ENCODE results near the gene PYGB.
A peak's percentile ranks its signal among the peaks of the same experiment; 100 is the strongest.

Gene PYGB

DNA sequence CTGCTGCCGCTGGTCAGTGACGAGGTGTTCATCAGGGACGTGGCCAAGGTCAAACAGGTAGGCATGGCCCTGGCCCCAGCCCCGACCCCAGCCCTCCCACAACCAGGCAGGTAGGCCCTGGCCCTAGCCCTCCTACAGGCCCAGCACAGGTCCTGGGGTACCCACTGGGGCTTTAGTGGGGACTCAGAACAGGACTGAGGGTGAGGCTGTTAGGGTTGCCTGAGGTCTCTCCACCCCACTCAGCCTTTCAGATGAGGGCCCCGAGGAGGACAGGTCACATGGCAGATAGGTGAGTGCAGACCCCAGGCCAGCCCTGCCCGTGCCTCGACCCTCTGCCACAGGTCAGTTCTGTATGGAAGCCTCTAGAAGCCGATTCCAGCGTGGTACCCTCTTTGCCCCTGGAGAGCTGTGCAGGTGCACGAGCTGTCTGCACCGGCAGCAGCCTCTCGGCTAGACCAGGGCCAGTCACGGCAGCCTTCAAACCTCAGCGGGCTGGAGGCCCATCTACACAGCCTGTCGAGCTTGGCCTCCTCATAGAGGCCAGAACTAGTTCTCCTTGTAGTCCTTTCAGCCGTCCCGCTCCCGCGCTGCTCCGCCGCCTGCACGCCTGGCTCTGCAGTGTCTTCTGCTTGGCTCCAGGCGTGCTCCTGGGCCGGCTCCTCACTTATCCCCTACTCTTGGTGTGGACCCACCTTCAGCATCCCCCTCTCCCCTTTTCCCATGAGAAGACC lies 35.5 kb downstream of the PYGB start:
- no peak for DNase-seq

- no peak for DNase-seq
These were observed 36.3 kb downstream of the PYGB start for GRCh38 chr20:25284131-25284601.

GRCh38 chr20:25285091-25285647 lies 37.3 kb downstream of the PYGB start:
- DNase-seq, result no peak

- no peak for DNase-seq
These were observed 38.2 kb downstream of the PYGB start for GRCh38 chr20:25285856-25286798.

GRCh38 chr20:25286917-25287316 lies 39.0 kb downstream of the PYGB start:
- DNase-seq, result no peak

GRCh38 chr20:25287631-25288290 lies 39.9 kb downstream of the PYGB start:
- no peak for DNase-seq

DNA sequence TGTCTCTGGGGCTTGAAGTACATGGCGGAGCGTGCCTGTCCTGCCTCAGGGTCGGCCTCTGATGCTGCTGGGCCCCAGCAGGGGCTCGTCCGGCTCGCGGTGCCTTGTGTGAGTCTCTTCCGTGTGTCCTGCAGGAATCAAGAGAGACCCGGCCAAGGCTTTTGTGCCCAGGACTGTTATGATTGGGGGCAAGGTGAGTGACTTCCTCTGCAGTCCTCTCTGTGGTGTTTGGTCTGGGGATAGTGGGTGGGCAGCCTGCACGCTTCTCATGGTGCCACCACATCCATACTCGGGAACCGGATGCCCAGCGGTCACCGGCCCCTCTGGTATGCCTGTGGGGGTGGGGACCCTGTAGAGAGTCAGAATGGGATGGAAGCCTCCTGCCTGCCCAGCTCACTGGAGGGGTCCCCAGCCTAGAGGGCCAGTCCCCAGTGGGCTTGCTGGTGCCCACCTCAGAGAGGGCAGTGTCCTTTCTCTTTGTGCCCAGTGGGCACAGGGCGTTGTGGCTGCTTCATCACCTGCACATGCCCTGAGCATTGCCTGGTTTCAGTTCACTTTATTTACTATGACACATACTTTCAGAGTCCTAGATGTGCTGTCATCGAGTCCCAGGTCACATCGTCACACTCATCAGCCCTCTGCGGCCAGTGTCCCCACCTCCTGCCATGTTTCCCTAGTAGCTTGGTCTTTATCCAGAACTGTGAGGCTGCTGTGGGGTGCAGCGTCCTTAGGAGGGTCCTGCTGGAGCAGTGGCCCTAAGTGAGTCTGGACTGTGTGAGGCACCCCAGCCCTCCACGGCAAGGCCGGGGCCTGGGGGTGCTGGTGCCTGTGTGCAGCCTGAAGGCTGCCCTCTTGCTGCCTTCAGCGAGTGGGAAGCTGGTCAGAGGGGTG lies 40.7 kb downstream of the PYGB start:
- DNase-seq, result no peak

DNA sequence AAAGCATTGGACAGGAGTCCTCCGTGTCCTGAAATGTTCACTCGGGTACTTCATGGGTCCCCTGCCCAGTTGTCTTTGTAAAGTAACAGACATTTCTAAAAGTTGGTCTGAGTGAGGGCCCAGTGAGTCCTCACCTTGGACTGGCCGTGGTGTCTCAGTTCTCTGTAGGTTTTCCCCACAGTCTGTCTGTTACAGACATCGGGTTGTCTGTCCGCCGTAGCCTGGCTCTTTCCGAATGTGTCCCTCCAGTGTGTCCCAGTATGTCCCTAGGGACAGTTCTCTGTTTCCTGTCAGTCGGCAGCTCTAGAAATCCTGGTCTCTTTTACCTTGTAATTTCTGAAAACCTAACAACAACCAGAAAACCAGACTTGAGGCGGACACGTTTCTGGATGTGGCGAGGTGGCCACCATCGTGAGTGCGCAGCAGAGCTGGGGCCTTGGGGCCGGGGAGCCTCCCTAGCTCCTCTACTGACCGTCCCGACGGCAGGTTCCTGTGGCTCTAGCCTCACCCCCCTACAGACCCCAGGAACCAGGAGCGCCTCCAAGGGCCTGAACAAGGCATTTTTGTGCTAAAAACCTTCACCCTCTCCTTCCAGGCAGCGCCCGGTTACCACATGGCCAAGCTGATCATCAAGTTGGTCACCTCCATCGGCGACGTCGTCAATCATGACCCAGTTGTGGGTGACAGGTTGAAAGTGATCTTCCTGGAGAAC lies 42.2 kb downstream of the PYGB start:
- no peak for DNase-seq

- no peak for DNase-seq
These were observed 43.0 kb downstream of the PYGB start for GRCh38 chr20:25290646-25291431.

- DNase-seq, result no peak
These were observed 43.7 kb downstream of the PYGB start for GRCh38 chr20:25291432-25292133.

GRCh38 chr20:25292176-25292891 lies 44.4 kb downstream of the PYGB start:
- DNase-seq, result no peak

DNA sequence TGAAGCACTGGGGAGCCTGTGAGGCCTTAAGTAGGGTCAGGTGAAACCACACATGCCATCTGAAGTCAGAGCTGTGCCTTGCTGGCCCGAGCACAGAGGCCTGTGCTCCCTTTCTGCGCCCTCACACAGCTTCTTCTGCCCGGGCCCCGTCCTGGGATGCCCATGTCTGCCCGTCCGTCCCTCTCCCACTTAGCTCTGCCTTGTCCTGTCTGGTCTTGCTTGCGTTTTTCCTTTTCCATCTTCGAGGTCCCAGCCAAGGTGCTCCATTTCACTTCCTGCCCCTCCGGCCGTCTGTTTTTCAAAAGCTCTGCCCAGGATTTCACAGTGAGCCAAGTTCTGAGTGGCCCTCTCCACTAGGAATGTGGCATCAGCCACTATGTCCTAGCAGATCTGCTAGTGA lies 45.6 kb downstream of the PYGB start:
- no peak for DNase-seq

DNA sequence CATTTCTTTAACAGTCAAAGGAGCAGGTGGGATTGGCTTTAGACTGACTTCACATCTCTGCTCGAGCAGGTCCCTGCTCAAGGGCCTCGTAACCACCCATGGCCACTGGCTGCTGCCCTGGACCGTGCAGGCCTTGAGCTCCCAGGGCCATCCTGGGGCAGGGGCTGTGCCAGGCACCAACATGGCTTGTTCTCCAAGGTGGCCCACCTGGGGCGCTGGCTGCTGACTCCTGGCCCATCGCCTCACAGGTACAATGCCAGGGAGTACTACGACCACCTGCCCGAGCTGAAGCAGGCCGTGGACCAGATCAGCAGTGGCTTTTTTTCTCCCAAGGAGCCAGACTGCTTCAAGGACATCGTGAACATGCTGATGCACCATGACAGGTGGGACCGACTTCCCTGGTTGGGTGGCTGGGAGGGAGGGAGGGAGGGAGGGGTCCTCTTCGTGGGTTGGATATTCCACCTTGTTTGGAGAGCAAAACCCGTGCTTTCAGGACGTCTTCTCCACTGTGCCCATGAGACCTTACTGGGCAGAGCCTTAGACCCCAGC lies 46.1 kb downstream of the PYGB start:
- DNase-seq, result no peak

- peak; percentile 76 for DNase-seq
These were observed 46.8 kb downstream of the PYGB start for GRCh38 chr20:25294459-25295385.

DNA sequence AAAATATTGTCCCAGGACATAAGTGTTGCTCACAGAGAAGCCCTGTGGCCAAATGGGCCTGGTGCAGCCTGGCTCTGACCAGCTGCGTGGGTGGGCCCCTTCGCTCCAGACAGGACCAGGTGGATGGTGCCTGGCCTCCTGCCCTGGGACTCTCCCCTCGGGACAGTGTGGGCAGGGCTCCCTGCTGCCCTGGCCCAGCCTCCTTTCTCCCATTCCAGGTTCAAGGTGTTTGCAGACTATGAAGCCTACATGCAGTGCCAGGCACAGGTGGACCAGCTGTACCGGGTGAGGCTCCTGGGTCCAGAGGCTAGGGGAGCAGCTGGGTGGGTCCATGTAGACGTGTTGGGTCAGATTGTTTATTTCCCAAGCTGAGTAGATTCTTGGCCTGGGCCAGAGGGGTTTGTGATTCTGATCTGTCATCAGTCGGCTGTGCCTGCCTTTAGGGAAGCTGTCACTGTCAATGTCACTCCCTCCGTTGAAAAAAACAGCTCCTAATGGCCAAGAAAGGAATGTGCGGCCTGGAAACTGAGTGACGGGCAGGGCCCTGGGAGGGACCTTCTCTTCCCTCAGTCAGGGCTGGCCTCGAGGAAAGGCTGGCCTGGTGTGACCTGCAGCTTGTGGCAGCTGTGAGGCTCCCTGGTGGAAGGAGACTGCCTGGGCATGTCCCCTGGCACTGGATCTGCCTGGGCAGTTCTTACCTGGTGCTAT lies 47.7 kb downstream of the PYGB start:
- no peak for DNase-seq

DNA sequence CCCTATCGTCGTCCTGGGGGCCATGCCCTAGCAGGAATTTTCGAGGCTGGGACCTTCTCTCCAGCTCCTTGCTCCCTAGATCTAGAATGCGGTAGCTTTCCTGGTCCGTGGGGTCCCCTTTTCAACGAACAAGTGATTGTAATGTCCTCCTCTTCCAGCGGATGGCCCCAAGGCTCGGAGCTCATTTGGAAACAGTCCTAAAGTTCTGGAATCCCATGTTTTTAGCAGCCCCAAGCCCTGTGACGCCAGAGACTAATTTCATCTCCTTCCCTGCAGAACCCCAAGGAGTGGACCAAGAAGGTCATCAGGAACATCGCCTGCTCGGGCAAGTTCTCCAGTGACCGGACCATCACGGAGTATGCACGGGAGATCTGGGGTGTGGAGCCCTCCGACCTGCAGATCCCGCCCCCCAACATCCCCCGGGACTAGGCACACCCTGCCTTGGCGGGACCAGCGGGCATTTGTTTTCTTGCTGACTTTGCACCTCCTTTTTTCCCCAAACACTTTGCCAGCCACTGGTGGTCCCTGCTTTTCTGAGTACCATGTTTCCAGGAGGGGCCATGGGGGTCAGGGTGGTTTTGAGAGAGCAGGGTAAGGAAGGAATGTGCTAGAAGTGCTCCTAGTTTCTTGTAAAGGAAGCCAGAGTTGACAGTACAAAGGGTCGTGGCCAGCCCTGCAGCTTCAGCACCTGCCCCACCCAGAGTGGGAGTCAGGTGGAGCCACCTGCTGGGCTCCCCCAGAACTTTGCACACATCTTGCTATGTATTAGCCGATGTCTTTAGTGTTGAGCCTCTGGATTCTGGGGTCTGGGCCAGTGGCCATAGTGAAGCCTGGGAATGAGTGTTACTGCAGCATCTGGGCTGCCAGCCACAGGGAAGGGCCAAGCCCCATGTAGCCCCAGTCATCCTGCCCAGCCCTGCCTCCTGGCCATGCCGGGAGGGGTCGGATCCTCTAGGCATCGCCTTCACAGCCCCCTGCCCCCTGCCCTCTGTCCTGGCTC lies 48.5 kb downstream of the PYGB start:
- peak; percentile 38 for DNase-seq

Data from CD4-positive, alpha-beta T cell treated with Interleukin-6 for 4 hours (primary cell).